ENCODE data around the gene ZBTB6. TPM values are rescaled to one million over a fixed set of nuclear protein-coding genes. Genes with fewer than 3 reads are reported as not detected.
"Not testable (repeated sequence)": the region's sequence is repeated elsewhere in the genome, so short reads cannot be mapped to it uniquely, and the experiment has no call there.

ZBTB6 gene
- total RNA-seq, 1 donor from 2014 or later = 14.5 TPM

DNA sequence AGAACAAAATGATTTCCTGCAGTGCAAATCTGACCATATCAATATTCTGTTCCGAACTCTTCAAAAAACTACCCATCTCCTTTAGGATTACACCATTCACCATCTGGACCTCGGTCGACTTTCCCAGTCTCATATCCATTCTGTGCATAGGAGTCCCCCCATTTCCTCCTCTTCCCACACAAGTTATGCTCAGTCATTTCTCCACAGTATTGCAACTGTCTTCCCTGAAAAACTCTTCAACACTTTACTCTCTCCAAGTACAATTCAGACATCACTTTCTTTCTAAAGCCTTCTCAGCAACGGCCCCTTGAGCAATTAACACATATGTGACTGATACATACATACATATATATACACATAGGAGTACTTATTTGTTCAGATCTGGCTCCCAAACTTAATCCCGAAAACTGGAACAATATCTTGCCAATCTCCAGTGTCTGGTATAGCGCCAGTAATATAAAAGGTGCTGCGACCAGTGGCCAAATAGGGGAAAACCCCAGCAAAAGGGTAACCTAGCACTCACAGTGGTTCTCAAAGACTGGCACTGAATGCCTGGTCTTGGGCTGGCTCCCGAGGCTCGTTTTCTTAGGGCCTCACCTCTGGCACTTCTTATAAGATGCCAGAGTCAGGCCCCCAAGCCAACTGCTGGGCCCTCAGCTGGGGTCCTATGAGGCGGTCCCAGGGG, 17.6 kb upstream of the ZBTB6 start:
- intact Hi-C loops (cut with micrococcal nuclease) = loop anchor here (1.0 to 10.0 kb wide), 6 partner anchors 10 to 1934 kb away; partner anchors contain the start of genes ARPC5L, PDCL, PSMB7 and RC3H2

DNA sequence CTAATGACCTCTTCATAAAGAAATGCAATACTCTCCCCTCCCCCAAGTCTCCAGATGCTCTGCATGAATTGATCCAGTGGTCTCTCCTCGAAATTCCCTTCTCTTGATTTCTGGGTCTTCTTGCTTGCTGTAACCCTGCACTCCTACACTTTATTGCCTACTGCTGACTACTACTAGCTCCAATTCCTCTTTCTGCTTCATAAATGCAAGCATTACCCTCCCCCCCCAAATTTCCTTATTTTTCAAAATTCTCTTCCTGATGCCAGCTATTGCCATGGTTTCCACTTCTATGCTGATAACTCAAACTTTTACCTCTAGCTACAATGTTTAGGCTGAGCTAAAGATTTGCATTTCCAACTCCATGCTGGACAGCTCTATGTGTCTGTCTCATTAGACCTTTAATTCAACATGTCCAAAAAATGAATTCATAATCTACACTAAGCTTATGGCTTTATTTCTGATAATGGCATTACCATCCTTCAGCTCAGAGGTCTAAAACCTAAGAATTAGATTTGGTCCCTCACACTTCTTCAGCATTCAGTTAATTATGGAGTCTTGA, 16.8 kb upstream of the ZBTB6 start:
- intact Hi-C loops (cut with micrococcal nuclease) = loop anchor here (5.0 to 10.0 kb wide), 2 partner anchors 1487 to 1935 kb away; partner anchors contain the start of genes ARPC5L, PSMB7 and RPL35

DNA sequence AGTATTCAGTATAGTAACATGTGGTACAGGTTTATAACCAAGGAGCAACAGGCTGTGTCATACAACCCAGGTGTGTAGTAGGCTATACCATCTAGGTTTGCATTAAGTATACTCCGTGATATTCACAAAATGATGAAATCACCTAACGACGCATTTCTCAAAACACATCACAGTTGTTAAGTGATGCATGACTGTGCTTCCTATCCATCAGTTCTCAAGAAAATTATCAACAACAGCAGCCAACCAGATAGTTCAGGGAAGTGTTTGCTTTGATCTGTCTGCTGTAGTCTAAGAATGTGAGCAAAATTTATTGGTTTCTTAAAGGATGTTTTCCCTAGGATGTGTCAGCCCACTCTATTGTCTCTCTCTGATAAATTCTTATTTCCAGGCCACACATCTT, 10.8 kb upstream of the ZBTB6 start:
- intact Hi-C loops (cut with micrococcal nuclease) = no loop called here

DNA sequence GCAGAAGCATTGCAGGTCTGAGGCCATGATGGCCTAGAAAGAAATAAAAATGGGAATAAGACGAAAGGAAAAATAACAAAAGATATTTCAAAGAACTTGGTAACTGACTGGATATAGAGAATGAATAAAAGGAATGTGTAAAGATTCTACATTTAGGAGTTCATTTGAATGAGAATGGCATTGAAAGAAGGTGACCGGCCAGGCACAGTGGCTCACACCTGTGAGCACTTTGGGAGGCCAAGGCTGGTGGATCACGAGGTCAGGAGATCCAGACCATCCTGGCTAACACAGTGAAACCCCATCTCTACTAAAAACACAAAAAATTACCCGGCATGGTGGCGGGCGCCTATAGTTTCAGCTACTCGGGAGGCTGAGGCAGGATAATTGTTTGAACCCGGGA, 9.6 kb upstream of the ZBTB6 start:
- intact Hi-C loops (cut with micrococcal nuclease) = no loop called here

DNA sequence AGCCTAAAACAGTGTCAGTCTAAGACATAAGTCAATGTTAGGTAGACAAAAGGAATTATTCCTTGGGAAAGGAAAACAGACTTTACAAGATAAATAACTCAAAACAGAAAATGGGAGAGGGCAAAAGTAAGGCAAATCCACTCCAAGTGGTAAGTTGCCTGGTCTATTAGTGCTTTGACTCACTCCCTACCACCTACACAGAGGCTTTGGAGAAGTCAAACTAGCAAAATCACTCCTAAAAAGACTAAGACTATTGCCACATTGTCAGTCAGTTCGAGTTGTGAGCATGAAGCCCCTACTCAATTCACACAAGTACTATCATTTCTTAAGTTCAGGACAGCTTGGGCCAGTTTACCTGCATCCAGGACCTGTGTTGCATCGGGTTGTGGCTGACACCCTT, 5.2 kb upstream of the ZBTB6 start:
- intact Hi-C loops (cut with micrococcal nuclease) = no loop called here

DNA sequence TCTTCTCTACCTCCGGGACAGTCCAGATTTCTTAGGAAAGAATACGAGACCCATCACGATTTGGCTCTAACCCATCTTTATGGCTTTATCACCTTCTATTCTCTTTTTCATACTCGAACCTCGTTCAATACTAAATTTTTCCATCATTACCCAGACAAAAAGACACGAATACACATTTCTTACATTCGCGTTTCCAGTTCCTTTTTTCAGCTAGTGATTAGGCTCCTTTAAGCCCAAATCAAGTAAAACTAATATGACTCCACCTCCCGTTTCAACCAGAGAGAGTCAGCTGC, 506 bp downstream of the ZBTB6 start:
- intact Hi-C loops (cut with micrococcal nuclease) = no loop called here

DNA sequence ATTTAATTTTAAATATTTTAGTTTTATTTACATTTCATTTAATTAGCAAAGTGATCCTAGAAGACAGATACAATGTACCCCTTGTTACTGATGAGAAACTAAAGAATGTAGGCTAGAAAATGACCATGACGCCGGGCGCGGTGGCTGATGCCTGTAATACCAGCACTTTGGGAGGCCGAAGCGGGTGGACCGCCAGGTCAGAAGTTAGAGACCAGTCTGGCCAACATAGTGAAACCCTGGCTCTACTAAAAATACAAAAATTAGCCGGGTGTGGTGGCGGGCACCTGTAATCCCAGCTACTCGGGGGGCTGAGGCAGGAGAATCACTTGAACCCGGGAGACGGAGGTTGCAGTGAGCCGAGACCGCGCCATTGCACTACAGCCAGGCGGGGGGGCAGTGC, 7.0 kb downstream of the ZBTB6 start:
- intact Hi-C loops (cut with micrococcal nuclease) = loop anchor here (5.0 to 10.0 kb wide), 2 partner anchors 321 to 751 kb away; partner anchors contain the start of genes MORN5 and NDUFA8

DNA sequence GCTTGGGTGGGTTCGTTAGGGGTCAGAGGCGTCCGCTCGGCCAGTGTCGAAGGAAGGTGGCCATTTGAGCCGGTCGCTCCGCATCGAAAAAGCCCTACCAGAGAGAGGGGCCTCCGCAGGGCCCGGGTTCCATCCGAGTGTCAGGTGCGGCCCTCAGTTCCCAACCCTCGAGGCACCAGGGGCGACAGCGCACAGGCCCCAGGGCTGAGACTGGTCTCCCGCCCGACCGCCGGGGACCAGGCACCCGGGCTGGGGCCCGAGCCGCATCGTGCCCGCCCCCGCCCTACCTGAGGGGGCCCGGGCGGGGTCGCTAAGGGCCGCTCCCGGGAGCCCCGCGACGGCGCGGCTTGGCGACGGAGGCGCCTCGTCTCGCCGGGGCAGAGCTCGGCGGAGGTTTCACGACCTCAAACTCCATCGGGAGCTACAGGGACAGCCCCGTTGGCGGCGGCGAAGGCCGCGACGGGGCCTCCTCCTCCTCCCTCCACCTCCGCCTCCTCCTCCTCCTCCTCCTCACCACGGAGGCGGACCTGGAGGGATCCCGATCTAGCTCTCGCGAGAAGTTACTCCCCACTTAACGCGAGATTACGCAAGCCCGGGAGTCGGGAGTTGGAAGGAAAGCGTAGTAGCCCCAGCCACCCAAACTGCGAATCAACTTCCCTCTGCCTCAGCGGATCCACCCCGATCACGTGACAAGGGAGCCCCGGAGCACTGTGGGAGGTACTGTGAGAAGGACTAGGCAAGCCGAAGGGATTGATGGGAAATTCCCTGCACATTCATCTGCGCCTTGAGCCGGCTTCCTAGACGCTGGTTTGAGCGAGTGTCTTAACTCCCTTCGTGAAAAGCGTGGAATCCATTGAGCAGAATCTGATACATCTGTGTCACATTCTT, 8.1 kb downstream of the ZBTB6 start, which contains the start of gene RC3H2:
TSS of gene RC3H2 (minus strand) at position 537 of the 888 bp plus-strand sequence. CDS start 7,850 bp downstream, outside the sequence.
- intact Hi-C loops (cut with micrococcal nuclease) = loop anchor here (1.0 to 10.0 kb wide), 12 partner anchors 8 to 812 kb away; partner anchors contain the start of genes MORN5, MRRF, NDUFA8 and PDCL

DNA sequence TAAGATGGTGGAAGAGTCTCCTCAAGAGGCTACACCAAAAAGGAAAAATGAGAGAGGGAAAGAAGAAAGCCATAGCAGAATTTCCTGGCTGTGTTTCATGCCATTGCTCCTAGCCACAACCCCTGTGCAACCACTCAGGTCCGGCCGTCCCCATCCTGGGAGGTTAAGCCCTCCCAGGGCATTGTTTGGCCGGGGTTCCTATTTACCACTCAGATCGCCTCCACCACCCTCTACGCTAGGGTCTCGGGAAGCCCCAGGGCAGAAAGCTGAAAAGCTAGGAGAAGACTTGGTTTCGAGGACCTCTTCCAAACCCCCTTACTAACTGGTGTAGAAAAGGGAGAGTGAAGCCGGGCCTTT, 8.7 kb downstream of the ZBTB6 start:
- intact Hi-C loops (cut with micrococcal nuclease) = loop anchor here (2.0 to 10.0 kb wide), 4 partner anchors 364 to 750 kb away; partner anchors contain the start of genes MORN5, NDUFA8 and STRBP

DNA sequence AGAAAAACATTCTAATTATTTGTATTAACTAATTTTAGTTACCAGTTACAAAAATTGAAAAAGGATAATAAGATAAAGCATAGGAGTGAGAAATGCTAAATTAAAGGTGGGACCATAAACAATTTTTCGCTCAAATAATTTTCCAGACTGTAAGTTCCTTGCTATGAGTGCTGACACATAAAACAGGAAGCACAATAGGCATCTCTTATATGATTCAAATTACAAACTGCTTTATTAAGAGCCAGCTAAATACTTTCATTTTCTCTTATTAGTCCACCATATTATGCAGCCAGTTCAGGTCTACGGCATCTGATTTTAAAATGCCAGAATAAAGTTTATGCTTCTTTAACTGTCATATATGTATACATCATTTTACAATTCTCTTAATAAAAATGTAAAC, 12.3 kb downstream of the ZBTB6 start:
- intact Hi-C loops (cut with micrococcal nuclease) = loop anchor here (10.0 kb wide), 1 partner anchor 746 kb away; the partner anchor contains the start of genes MORN5 and NDUFA8

DNA sequence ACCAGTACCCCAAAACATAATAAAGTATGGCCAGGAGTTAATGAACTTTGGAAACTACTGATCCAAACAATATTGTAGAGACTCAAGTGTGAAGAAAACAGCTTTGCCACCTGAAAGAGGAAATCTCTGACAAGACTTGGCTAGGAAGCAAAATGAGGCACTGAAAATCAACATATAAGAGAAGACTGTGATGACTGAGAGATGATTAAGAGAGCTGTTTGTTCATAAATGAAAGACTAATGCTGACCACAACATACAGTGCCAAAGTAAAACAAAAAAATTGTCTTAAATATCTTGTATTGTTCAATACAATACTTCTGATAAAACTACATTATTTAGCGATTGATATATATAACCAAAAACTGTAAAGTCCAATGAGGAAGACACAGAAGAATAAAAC, 15.2 kb downstream of the ZBTB6 start:
- intact Hi-C loops (cut with micrococcal nuclease) = no loop called here

DNA sequence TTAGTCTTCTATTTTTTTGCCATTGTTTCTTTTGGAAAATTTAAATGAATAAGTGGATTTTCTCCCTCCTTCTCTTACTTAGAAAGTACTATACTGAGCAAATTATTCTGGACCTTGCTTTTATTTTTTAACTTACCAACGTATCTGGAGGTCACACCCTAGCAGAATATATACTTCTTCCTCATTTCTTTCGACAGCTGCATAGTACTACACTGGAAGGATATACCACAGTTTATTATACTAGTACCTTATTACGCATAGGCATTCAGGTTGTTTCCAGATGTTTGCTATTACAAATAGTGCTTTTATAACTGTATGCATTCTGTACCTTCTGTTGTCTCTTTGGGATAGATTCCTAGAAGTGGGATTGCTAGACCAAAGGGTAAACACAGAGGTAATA, 24.6 kb downstream of the ZBTB6 start:
- intact Hi-C loops (cut with micrococcal nuclease) = no loop called here

DNA sequence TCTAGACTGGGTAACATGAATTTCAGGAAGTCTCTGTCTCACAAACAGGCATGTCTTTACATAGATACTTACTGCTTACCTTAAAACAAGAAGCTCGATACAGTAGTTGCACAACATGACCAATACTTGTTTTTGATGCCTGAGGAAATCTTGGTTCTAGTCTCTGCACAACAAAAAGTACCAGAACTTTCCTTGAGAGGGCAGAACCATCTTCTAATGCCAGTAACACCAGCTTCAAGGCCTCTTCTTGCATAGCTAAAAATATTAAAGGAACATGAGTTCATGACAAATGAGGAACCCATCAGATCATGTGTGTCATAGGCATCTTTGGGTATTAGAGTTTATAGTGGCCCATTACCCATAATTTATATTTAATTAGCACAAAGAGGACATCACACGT, 30.0 kb downstream of the ZBTB6 start:
- intact Hi-C loops (cut with micrococcal nuclease) = no loop called here

DNA sequence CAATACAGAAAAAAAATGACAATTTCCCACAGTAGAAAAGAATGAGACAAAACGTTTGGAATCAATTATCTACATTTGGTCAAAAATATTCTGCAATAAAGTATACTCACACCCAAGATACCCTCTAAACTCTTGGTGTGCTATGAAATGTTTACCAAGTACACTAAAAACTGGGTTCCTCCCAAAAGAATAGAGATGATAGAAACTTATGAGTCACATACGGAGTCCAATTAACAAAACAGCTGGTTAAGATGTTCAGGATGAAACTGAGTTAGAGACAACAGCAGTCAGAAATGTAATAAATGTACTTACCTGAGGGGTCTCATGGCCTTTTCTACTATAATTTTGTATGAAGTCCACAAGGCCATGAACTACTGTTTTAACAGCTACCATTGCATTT, 33.7 kb downstream of the ZBTB6 start:
- intact Hi-C loops (cut with micrococcal nuclease) = no loop called here

DNA sequence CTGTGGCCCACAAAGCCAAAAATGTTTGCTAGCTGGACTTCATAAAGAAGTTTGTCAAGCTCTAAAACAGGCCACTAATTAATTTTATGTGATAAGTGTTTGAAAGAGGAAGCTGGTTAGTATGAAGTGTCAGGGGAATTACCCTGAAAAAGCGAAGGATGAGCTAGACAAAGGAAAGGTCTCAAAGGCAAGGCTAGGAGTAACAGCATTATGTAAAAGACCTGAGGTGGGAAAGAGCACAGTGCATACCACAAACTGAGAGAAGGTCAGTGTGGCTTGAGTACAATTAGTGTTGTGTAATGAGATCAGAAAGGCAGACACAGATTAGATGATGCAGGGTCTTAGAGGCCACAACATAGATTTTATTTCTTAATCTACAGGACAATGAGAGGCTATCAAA, 37.6 kb downstream of the ZBTB6 start:
- intact Hi-C loops (cut with micrococcal nuclease) = no loop called here

DNA sequence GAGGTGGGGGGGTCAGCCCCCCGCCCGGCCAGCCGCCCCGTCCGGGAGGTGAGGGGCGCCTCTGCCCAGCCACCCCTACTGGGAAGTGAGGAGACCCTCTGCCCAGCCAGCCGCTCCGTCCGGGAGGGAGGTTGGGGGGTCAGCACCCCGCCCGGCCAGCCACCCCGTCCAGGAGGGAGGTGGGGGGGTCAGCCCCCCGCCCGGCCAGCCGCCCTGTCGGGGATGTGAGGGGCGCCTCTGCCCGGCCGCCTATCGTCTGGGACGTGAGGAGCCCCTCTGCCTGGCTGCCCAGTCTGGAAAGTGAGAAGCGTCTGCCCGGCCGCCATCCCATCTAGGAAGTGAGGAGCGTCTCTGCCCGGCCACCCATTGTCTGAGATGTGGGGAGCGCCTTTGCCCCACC, 45.8 kb downstream of the ZBTB6 start:
- intact Hi-C loops (cut with micrococcal nuclease) = not testable (repeated sequence)

DNA sequence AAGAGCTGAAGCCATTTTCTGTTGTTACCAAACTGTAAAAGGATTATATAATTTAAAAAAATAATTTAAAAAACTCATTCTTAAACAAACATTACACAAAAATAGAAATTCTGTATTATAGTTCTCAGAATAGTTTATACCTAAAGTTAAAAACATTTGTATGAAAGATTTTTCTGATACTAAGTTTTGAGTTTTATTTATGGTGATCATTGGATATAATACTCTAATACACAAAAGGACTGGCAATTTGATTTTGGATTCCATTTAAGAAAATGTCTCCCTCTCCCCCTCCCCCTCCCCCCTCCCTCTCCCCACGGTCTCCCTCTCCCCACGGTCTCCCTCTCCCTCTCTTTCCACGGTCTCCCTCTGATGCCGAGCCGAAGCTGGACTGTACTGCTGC, 47.0 kb downstream of the ZBTB6 start:
- intact Hi-C loops (cut with micrococcal nuclease) = no loop called here

DNA sequence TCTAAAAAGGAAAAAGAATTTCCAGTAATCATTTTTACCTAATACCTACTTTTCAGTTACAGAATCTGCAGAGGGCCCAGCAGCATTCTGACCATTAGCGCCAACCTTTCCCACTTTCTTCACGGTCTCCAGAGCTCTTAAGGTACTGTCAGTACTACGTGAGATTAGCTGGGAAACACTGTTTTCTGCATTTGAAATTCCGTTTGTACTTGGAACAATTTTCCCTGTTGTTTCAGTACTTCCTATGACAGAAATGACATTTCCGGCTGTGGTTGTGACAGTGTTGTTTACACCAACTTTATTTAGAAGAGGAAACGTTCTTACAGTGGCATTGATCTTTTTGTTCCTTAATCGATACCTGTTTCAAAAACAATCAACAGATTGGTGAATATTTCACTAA, 47.8 kb downstream of the ZBTB6 start:
- intact Hi-C loops (cut with micrococcal nuclease) = no loop called here

DNA sequence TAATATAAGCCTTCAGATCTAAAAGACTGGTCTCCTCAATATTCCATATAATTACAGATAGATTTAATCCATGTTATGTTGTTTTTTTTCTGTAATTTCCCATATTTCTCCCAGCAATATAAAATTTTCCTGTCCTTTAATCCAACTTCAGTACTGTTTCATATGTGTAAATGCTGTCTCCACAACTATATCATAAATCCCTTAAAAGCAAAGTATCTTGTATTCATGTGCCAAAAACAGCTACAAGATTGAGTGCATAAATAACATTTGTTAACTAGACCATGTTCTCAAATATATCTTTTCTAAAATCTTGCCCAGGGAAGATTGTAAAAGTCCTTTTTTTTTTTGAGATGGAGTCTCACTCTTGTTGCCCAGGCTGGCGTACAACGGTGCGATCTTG, 49.7 kb downstream of the ZBTB6 start:
- intact Hi-C loops (cut with micrococcal nuclease) = no loop called here

DNA sequence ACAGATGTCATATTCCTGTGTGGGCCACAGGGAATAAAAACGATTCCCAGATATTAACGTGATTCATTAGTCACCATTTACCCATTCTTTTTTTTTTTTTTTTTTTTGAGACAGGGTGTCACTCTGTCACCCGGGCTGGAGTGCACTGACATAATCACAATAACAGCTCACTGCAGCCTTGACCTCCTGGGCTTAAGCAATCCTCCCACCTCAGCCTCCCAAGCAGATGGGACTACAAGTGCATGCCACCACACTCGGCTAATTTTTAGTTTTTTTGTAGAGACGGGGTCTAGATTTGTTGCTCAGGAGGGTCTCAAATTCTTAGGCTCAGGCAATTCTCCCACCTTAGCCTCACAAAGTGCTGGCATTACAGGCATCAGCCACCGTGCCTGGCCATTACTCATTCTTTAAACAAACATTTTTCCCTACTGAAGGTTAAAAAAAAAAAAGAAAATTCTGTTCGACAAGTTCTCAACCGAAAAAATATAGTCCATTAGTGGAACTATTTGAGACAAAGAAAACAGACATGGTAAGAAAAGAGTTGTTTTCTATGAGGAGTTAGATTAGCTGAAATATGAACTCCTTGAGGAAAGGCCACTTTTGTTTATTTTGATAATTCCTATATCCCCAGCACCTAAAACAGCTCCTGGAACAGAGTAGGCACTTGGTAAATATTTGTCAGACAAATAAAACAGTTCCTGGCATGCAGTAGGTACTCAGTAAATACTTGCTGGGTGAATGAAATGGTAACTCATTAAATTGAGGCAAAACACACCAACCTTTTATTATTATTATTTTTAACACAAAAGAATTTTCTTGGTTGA, 52.6 kb downstream of the ZBTB6 start:
- intact Hi-C loops (cut with micrococcal nuclease) = no loop called here
